SK-N-SH (cell line): ENCODE data around the gene CACNA2D3. TPM values are rescaled to one million over a fixed set of nuclear protein-coding genes. Genes with fewer than 3 reads are reported as not detected.

Experiments used
- CTCF ChIA-PET: fragments of 300-600, 350-600 bp; formaldehyde crosslinking; extraction: SDS; loops from one replicate; lab custom pipeline; 2021; lab: Yijun Ruan, JAX
- POLR2A ChIA-PET: fragments of 350-600 bp; sonication (Branson Sonifier 250); formaldehyde crosslinking; extraction: SDS; loops from one replicate; lab custom pipeline; 2020; ENCODE audit warnings: antibody characterized with exemption, inconsistent platforms; lab: Yijun Ruan, JAX
- DNase-seq: peaks from one replicate; pipeline ENCODE4 v3.0.0; 2012
- H2AFZ ChIP-seq: fragments of 200-600 bp; sonication (generic); 2 replicates; pipeline ENCODE4 v1.8.1; 2016; ENCODE audit warnings: antibody characterized with exemption, mild to moderate bottlenecking, low read depth
- H3F3A ChIP-seq: fragments of 200-600 bp; sonication (generic); replicated peaks from 2 replicates; pipeline ENCODE3; 2016; ENCODE audit warnings: antibody characterized with exemption, mild to moderate bottlenecking; ENCODE audit not compliant: insufficient read depth
- H3K27ac ChIP-seq, 2 experiments: fragments of 200-500 bp in 1 of 2; fragments of 200-600 bp in 1 of 2; sonication (Bioruptor generic) in 1 of 2; sonication (generic), shearing (Covaris generic) in 1 of 2; 2 replicates each; pipeline versions ENCODE4 v1.5.1 to v1.6.1; 2014 to 2016; ENCODE audit warnings: low read depth in 2 of 2, inconsistent platforms in 1 of 2, low read length in 1 of 2, mild to moderate bottlenecking in 1 of 2, mixed read lengths in 1 of 2
- H3K27me3 ChIP-seq: fragments of 200-600 bp; sonication (generic), shearing (Covaris generic); 2 replicates; pipeline ENCODE4 v1.6.1; 2016; ENCODE audit warnings: mixed run types; ENCODE audit not compliant: insufficient read depth
- H3K36me3 ChIP-seq, 2 experiments: fragments of 200-500 bp in 1 of 2; fragments of 200-600 bp in 1 of 2; sonication (Bioruptor generic) in 1 of 2; sonication (generic) in 1 of 2; replicated peaks in 1 of 2; 2 replicates each; pipeline versions ENCODE3 to v1.5.1; 2014 to 2016; ENCODE audit warnings: low read length in 1 of 2, mild to moderate bottlenecking in 1 of 2; ENCODE audit not compliant: insufficient read depth in 2 of 2, control insufficient read depth in 1 of 2
- H3K4me1 ChIP-seq, 2 experiments: fragments of 200-500 bp in 1 of 2; fragments of 200-600 bp in 1 of 2; sonication (Bioruptor generic) in 1 of 2; sonication (generic), shearing (Covaris generic) in 1 of 2; 2 replicates each; pipeline versions ENCODE4 v1.5.1 to v1.6.1; 2014 to 2016; ENCODE audit warnings: low read depth in 1 of 2, low read length in 1 of 2, mixed run types in 1 of 2; ENCODE audit not compliant: insufficient read depth in 2 of 2, control insufficient read depth in 1 of 2
- H3K4me2 ChIP-seq: fragments of 200-600 bp; sonication (generic), shearing (Covaris generic); 2 replicates; pipeline ENCODE4 v1.6.1; 2017; ENCODE audit warnings: mixed run types
- H3K4me3 ChIP-seq, 2 experiments: fragments of 200-500 bp in 1 of 2; fragments of 200-600 bp in 1 of 2; sonication (Bioruptor generic) in 1 of 2; sonication (generic), shearing (Covaris generic) in 1 of 2; 2 replicates each; pipeline versions ENCODE4 v1.5.1 to v1.8.1; 2014 to 2016; ENCODE audit warnings: low read depth in 2 of 2, inconsistent platforms in 1 of 2, low read length in 1 of 2, mild to moderate bottlenecking in 1 of 2, mixed read lengths in 1 of 2, moderate library complexity in 1 of 2
- H3K79me2 ChIP-seq: fragments of 200-600 bp; sonication (generic); 2 replicates; pipeline ENCODE4 v1.8.1; 2017; ENCODE audit warnings: mild to moderate bottlenecking; ENCODE audit not compliant: insufficient read depth
- H3K9ac ChIP-seq: fragments of 200-600 bp; sonication (generic); 2 replicates; pipeline ENCODE4 v1.6.1; 2017; ENCODE audit warnings: mixed run types
- H3K9me2 ChIP-seq: fragments of 200-600 bp; sonication (generic); 2 replicates; pipeline ENCODE4 v1.6.1; 2017; ENCODE audit warnings: mixed run types
- H3K9me3 ChIP-seq: fragments of 200-600 bp; sonication (generic); 2 replicates; pipeline ENCODE4 v1.6.1; 2017; ENCODE audit warnings: mixed run types, mild to moderate bottlenecking, moderate library complexity
- H4K20me1 ChIP-seq: fragments of 200-600 bp; sonication (generic); 2 replicates; pipeline ENCODE4 v1.6.1; 2017; ENCODE audit warnings: mild to moderate bottlenecking, mixed run types; ENCODE audit not compliant: insufficient read depth
- EZH2phosphoT487 ChIP-seq: fragments of 200-600 bp; sonication (generic); IDR thresholded peaks from 2 replicates; pipeline ENCODE4 v1.6.1; 2017; ENCODE audit warnings: low read depth, mixed run types, mild to moderate bottlenecking, antibody characterized with exemption, moderate library complexity, borderline replicate concordance
- FOXJ3 ChIP-seq: sonication (generic); formaldehyde crosslinking; IDR thresholded peaks from 2 replicates; pipeline ENCODE4 v1.5.1; 2020; ENCODE audit warnings: mild to moderate bottlenecking, missing genetic modification reagents
- GABPA ChIP-seq: IDR thresholded peaks from 2 replicates; pipeline ENCODE4 v1.4.0; 2012; ENCODE audit warnings: low read depth, mild to moderate bottlenecking
- IRF3 ChIP-seq: fragments of 150-350 bp; IDR thresholded peaks from 2 replicates; pipeline ENCODE4 v1.6.1; 2016; ENCODE audit warnings: mild to moderate bottlenecking, low read depth, low read length
- RCOR1 ChIP-seq: fragments of 150-350 bp; IDR thresholded peaks from 2 replicates; pipeline ENCODE4 v1.6.1; 2017; ENCODE audit warnings: antibody characterized with exemption, low read length
- USF2 ChIP-seq: fragments of 150-350 bp; IDR thresholded peaks from 2 replicates; pipeline ENCODE4 v1.6.1; 2017; ENCODE audit warnings: antibody characterized with exemption, low read length, low read depth, borderline replicate concordance
- YY1 ChIP-seq: IDR thresholded peaks from 2 replicates; pipeline ENCODE4 v1.4.0; 2012; ENCODE audit warnings: low read depth, mild to moderate bottlenecking
- WGBS: methylation state at CpG from one replicate; pipeline ENCODE4 v1.1.6; 2017; ENCODE audit warnings: low lambda C conversion rate; 5-methylcytosine and 5-hydroxymethylcytosine counted together
- polyA plus RNA-seq, 3 experiments: library from polyadenylated mRNA; depleted of rRNA; stranded (reverse); fragments of >200 nt; gene quantifications; 2 replicates each; pipeline ENCODE4 v1.2.3, GENCODE V29; 2012
- TF ChIP-seq, protein P1 (sequence below): IDR thresholded peaks from 2 replicates; pipeline ENCODE4 v1.6.1; 2012; ENCODE audit warnings: mild to moderate bottlenecking, low read depth, low read length, moderate library complexity
- TF ChIP-seq, protein P2 (sequence below): IDR thresholded peaks from 2 replicates; pipeline ENCODE4 v1.4.0; 2012; ENCODE audit warnings: low read depth, borderline replicate concordance

Gene CACNA2D3
- polyA plus RNA-seq, 1 of the 3 experiments (the other 2 are of a cell fraction): 0.15 TPM

DNA sequence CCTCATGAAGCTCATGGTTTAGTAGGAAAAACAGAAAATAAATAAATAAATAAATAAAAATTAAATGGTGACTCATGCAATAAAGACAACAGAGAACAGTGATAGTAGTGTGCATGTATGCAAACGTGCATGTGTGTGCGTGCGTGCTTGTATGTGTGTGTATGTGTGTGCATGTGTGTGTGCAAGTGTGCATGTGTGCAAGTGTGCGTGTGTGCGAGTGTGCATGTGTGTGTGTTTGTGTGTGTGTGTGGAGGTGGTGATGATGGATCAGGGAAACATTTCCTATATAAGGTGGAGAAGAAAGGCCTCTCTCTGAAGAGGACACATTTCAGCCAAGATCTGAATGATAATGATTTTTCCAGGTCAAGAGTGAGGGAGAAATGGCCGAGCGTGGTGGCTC lies 47.2 kb downstream of the CACNA2D3 start:
- H3K4me2 ChIP-seq: no peak overlapping the region
- ChIA-PET CTCF (interaction anchor here (2.0 kb wide), 1 partner anchor 23 kb away, joined by 4 read pairs; no protein-coding TSS in a partner anchor), POLR2A (no interaction called here)
- H4K20me1 ChIP-seq: no peaks in the 10 kb centered on the region
- 59% methylated on average over 7 of the region's 7 CpGs for WGBS
- no peaks in the 10 kb centered on the region for H3K9me2 ChIP-seq
- no peaks in the 10 kb centered on the region for H3F3A ChIP-seq
- H3K4me3 ChIP-seq: no peak overlapping the region
- no peak overlapping the region for H3K27ac ChIP-seq
- no peaks in the 10 kb centered on the region for H3K27me3 ChIP-seq
- no peaks in the 10 kb centered on the region for H3K79me2 ChIP-seq
- no peak overlapping the region for H2AFZ ChIP-seq
- no peaks in the 10 kb centered on the region for H3K9me3 ChIP-seq
- H3K4me1 ChIP-seq: no peaks in the 10 kb centered on the region
- no peak for DNase-seq
- no peaks in the 10 kb centered on the region for H3K36me3 ChIP-seq
- no peak overlapping the region for H3K9ac ChIP-seq
- no peak for TF ChIP-seq IRF3
- no peak for TF ChIP-seq RCOR1
- TF ChIP-seq EZH2phosphoT487: no peak
- TF ChIP-seq USF2: no peak
- no peak for TF ChIP-seq YY1
- TF ChIP-seq, protein P1, sequence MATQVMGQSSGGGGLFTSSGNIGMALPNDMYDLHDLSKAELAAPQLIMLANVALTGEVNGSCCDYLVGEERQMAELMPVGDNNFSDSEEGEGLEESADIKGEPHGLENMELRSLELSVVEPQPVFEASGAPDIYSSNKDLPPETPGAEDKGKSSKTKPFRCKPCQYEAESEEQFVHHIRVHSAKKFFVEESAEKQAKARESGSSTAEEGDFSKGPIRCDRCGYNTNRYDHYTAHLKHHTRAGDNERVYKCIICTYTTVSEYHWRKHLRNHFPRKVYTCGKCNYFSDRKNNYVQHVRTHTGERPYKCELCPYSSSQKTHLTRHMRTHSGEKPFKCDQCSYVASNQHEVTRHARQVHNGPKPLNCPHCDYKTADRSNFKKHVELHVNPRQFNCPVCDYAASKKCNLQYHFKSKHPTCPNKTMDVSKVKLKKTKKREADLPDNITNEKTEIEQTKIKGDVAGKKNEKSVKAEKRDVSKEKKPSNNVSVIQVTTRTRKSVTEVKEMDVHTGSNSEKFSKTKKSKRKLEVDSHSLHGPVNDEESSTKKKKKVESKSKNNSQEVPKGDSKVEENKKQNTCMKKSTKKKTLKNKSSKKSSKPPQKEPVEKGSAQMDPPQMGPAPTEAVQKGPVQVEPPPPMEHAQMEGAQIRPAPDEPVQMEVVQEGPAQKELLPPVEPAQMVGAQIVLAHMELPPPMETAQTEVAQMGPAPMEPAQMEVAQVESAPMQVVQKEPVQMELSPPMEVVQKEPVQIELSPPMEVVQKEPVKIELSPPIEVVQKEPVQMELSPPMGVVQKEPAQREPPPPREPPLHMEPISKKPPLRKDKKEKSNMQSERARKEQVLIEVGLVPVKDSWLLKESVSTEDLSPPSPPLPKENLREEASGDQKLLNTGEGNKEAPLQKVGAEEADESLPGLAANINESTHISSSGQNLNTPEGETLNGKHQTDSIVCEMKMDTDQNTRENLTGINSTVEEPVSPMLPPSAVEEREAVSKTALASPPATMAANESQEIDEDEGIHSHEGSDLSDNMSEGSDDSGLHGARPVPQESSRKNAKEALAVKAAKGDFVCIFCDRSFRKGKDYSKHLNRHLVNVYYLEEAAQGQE: no peak
- TF ChIP-seq, protein P2, sequence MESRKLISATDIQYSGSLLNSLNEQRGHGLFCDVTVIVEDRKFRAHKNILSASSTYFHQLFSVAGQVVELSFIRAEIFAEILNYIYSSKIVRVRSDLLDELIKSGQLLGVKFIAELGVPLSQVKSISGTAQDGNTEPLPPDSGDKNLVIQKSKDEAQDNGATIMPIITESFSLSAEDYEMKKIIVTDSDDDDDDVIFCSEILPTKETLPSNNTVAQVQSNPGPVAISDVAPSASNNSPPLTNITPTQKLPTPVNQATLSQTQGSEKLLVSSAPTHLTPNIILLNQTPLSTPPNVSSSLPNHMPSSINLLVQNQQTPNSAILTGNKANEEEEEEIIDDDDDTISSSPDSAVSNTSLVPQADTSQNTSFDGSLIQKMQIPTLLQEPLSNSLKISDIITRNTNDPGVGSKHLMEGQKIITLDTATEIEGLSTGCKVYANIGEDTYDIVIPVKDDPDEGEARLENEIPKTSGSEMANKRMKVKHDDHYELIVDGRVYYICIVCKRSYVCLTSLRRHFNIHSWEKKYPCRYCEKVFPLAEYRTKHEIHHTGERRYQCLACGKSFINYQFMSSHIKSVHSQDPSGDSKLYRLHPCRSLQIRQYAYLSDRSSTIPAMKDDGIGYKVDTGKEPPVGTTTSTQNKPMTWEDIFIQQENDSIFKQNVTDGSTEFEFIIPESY: no peak
- TF ChIP-seq FOXJ3 (CRISPR knock-in tag): no peak
- TF ChIP-seq GABPA: no peak
